GM12878 (cell line): ENCODE results near the gene EFNB2.

ENCODE experiments used
- BRCA1 ChIP-seq: IDR thresholded peaks from 2 replicates; pipeline ENCODE4 v1.6.1; 2011; ENCODE audit warnings: low read depth, low read length, improper control_type of control experiment
- CHD2 ChIP-seq: IDR thresholded peaks from 2 replicates; pipeline ENCODE4 v1.6.1; 2011; ENCODE audit warnings: low read depth, low read length, improper control_type of control experiment, borderline replicate concordance
- CTCF ChIP-seq, 3 experiments: IDR thresholded peaks in 2 of 3; conservative IDR thresholded peaks in 1 of 3; 2 replicates each; pipeline ENCODE4 v1.5.1; 2011; ENCODE audit warnings: low read depth in 3 of 3, low read length in 3 of 3, mild to moderate bottlenecking in 3 of 3, control low read depth in 2 of 3, moderate library complexity in 2 of 3, inconsistent platforms in 1 of 3, mixed read lengths in 1 of 3; ENCODE audit not compliant: control insufficient read depth in 2 of 3, insufficient read depth in 1 of 3; ENCODE audit errors: extremely low read depth in 1 of 3
- EZH2 ChIP-seq: IDR thresholded peaks from 2 replicates; pipeline ENCODE4 v1.6.1; 2012; ENCODE audit warnings: low read depth, mild to moderate bottlenecking, control low read depth, inconsistent platforms, low read length, borderline replicate concordance; ENCODE audit not compliant: control insufficient read depth
- FOS ChIP-seq: IDR thresholded peaks from 3 replicates; pipeline ENCODE4 v1.6.1; 2011; ENCODE audit warnings: borderline replicate concordance; ENCODE audit not compliant: insufficient read length; ENCODE audit errors: extremely low read depth
- MAX ChIP-seq: IDR thresholded peaks from 2 replicates; pipeline ENCODE4 v1.6.1; 2012; ENCODE audit warnings: low read depth, low read length, improper control_type of control experiment
- PBX3 ChIP-seq: IDR thresholded peaks from 2 replicates; pipeline ENCODE4 v1.6.1; 2011; ENCODE audit warnings: mild to moderate bottlenecking, low read depth, low read length, moderate library complexity; ENCODE audit not compliant: insufficient replicate concordance
- RAD51 ChIP-seq: fragments of 450-650 bp; IDR thresholded peaks from 2 replicates; pipeline ENCODE4 v1.6.1; 2016; ENCODE audit warnings: moderate library complexity, mild to moderate bottlenecking, inconsistent platforms
- RFX5 ChIP-seq: IDR thresholded peaks from 2 replicates; pipeline ENCODE4 v1.6.1; 2011; ENCODE audit warnings: low read depth, low read length, improper control_type of control experiment
- SMC3 ChIP-seq: IDR thresholded peaks from 2 replicates; pipeline ENCODE4 v1.6.1; 2011; ENCODE audit warnings: low read length, improper control_type of control experiment, borderline replicate concordance
- SREBF2 ChIP-seq: IDR thresholded peaks from 2 replicates; pipeline ENCODE4 v1.6.1; 2012; ENCODE audit warnings: mild to moderate bottlenecking, low read length
- ZBTB4 ChIP-seq: fragments of 450-650 bp; formaldehyde crosslinking; IDR thresholded peaks from 2 replicates; pipeline ENCODE4 v1.4.0; 2022; ENCODE audit warnings: mild to moderate bottlenecking, moderate library complexity
- ZNF274 ChIP-seq: IDR thresholded peaks from one replicate; pipeline ENCODE4 v1.8.0; 2011; ENCODE audit not compliant: insufficient read length, insufficient read depth

- no peak for TF ChIP-seq EZH2
- no peak for TF ChIP-seq RFX5
- TF ChIP-seq SMC3 = no peak
- TF ChIP-seq MAX = no peak
- no peak for TF ChIP-seq CTCF (IDR thresholded peaks at IDR 0.05 in 2 of 3, conservative IDR thresholded peaks at IDR 0.05 in 1 of 3; ENCODE audit: control insufficient read depth in 2 of 3, extremely low read depth in 1 of 3, insufficient read depth in 1 of 3, low read depth in 3 of 3, low read length in 3 of 3)
- no peak for TF ChIP-seq CHD2
- TF ChIP-seq FOS = no peak
- no peak for TF ChIP-seq PBX3
- TF ChIP-seq ZNF274 = no peak
- TF ChIP-seq BRCA1 = no peak
- no peak for TF ChIP-seq SREBF2
- no peak for TF ChIP-seq ZBTB4 (CRISPR knock-in tag)
- no peak for TF ChIP-seq RAD51
These were observed 89.5 kb downstream of the EFNB2 start for GRCh38 chr13:106445996-106446395.
